NCI-H146 treated with DMSO at 0.1 percent for 48 hours (cell line): ENCODE results near the gene M1AP.

ENCODE experiments used
- DNase-seq: peaks from one replicate; lab custom pipeline; 2025; ENCODE audit not compliant: unreplicated experiment; lab: John Stamatoyannopoulos, UW

The M1AP gene

DNA sequence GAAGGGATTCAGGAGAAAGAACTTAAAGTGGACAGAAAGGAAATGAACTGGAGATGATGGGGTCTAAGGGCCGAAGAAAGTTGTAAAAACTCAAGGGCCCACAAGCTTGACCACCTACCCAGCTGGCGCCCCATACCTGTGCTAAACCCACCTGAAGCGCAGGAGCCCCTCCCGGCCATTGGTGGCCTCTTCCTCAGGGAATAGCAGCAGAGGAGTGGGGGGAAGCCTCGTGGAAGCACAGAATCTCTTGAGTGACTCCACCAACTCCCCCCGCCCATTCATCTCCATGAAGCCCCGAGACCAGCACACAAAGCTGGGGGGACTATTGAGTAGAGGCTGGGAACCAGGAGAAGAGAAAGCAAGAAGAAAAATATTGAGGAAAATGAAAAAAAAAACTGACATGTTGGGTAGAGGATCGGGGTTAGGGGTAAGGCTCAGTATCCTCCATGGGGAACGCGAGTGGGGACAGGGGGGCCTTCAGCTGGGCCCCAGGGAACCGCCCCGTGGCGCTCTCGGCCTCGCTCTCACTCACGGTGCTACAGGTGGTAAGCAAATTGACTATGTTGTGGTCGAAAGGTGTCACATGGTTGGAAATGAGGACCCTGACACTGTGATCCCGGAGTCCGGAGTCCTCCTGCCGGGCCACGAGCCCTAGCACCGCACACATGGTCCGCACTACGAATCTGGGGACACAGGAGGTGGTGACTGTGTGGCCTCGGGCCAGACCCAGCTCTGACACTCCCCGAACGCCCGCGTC is 119.4 kb downstream of the M1AP start:
- DNase-seq = no peak

DNA sequence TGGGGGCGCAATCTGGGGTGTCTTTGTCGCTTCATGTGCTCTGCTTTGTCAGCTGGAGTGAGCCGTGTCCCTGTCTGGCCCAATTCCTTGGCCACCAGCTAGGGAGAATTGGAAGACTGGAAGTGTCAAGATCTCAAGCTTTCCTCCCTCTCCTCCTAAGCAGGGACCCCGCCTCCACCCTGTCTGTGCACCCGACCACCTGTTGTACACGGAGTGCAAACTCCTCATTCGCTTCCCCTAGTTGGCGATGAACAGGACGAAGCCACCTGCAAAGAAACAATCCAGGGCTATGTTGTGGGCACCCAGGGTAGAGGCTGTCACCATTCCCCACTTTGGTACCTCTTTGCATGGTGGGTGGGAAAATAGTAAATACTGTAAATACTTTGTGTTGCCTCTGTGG is 120.4 kb downstream of the M1AP start:
- DNase-seq = no peak

DNA sequence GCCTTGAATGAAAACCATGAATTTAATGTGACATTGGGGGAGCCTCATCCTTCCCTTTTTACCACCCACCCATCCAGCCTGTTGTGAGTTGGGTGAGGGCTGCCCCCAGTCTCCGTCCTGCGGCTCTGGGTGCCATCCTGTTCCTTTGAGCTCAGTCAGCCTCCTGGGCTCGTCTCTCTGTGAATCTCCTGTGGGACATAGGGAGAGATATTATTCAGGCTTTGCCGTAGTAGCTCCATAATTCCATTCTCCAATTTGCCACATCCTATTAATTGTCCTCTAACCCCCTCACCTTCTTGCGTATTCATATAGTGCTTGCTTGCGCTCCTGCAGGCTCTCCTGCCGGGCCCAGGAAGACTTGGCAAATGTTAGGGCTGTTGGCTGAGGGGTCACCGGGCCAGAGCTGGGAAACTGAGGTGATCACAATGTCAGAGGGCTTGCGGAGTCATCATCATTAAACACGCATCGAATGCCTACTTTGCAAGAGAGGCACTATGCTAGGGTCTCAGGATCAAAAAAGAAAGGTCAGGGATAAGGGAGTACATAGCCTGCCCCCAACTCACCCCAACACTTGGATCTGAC is 121.4 kb downstream of the M1AP start:
- no peak for DNase-seq

DNA sequence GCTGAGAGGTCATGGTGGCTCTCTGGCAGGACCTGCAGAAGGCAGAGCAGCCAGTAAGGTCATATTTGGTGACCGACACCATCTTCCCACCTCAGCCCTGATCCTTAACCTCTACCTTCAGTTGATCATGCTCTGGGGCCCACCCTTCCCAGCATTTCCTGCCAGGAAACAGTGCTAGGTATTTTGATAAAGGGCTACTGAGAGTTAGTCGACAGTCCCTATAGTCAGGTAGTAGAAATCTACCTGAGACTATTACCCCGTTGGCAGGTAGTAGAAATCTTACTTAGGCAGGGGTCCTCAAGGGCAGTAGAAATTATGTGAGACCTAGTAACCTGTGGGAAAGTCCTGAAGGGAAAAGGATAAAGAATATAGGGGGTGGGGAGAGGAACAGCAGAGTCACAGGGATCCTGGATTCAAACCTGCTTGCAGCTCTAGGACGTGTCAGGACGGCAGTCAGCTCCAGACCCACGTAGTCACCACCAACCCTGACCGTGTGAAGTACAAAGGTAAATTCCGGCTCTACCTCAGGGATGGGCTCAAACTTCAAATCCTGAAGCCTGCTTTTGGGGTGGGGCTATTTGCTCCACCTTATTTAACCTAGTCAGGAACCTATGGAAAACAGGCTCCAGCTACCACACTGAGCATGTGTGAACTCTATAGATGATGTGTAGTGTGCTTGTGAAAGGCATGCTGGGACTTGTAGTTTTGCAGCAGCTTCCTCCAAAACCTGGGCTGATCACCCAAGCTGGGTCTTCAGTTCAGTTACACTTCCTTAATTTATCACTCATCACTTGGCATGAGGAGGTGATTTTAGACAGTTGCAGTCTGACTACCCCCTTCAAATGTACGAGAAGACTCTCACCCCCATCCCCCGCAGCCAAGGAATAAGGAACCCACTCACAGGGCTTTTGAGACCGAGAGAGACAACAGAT is 122.1 kb downstream of the M1AP start, which contains the start of gene DQX1:
TSS of gene DQX1 (minus strand) at position 515 of the 932 bp plus-strand sequence. CDS start at position 13, 502 bp downstream.
- no peak for DNase-seq

DNA sequence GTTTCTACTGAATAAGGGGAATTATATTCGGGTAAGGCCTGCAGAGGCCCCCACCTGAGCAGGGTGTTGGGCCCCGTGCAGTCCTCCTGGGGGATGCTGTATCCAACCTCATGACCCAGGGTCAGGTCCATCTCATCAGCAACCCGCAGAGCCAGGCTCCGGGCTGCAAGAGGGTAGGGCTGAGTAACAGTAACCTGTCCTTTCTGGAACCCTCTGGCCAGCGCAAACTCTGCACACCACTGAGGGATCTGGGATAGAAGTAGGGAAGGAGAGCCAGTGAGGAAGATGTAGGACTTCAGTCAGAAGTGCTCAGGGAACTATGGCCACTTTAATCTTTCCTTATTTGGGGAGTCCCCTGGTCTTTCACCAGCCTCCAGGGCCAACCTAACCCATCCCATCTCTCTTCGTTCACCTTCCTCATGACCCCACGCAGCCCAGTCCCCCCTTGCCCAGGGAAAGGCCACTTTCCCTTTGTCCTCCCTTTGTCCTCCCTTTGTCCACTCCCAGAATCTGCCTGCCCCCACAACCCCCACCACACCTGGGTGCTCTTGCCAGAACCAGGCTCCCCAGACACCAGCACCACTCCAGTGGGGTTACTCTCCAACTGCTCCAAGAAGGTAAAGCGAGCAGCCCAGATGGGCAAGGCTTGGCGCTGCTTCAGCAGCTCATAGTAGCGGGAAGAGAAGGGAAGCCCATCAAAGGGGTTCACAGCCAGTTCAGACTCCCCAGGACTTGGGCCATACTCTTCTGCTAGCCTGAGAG is 123.0 kb downstream of the M1AP start:
- DNase-seq = no peak

DNA sequence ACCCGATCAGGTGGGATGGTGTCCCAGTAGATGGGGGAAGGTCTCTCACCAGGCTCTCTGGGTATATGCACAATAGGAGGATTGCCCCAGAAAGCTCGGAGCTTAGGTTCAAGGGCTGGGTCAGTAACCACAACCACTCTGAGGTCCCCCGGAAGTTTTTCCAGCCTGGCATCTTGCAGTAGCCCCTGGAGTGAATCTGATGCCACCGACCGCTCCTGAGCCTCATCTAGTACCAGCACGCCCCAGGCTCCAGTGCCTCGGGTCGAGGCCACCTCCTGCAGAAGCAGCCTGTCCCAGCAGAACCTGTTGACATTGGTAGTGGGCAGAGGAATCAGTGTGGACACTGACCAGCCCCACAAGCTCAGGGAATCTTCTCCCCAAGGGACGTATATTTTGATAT is 124.1 kb downstream of the M1AP start:
- no peak for DNase-seq

DNA sequence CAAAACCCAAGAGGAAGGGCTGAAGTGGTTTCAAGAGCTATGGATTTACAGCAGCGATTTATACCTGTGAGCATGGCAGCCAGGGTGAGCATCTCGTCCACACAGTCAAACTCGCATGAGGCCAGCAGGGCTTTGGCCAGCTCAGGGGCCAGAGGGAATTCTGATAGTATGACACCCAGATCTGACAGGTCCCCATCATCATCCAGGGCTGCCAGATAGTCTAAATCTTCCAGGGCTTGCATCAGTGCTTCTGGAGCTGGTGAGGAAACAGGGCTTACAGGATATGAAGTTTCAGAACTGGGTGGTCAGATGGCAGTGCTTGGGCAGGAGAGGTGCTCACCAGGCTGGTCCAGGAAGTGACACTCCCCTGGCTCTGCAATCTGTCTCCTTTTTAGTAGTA is 125.6 kb downstream of the M1AP start:
- DNase-seq = no peak

DNA sequence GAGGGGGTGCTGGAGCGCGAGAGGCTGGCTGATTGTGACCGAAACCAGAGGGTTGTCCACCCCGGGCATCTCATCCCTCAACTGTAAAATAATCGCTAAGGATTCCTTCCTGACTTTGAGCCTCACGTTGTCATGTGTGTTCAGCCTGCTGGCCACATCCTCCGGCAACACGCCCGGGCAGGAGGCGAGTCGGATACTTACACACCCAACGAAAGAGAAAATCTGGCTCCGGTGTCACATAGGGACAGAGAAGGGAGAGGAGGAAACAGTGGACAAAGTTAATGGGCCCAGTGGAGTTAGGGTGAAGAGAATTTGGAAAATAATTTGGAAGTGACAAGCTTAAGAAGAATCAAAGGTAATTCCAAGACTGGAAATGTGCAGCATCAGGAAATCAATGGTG is 131.5 kb downstream of the M1AP start:
- no peak for DNase-seq

DNA sequence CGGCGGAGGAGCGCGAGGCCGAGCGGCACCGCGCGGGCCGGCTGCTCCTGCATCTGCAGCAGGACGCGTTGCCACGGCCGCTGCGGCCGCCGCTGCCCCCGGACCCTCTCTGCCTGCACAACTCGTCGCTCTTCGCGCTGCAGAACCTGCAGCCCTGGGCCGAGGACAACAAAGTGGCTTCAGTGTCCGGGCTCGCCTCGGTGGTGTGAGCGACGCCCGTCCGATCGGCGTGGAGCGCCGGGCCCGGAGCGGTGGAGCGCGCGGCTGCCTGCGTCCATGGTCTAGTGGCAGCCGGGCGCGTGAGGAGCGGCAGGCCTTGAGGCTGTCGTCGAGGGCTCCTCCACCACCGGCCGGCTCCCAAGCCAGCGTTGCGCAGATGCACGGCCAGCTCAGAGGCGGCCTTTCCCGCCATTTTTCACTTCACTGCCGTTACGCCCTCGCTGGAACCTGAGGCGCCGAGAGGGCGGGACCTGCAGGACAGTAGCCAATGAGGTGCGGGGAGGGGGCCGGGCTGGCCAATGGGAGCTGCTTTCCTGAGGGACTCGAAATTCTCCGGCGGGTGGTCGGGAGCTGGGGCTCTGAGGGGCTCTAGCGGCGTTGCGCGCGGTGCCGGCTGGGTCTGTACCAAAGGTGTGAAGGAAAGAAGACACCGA is 132.0 kb downstream of the M1AP start:
- DNase-seq = no peak

DNA sequence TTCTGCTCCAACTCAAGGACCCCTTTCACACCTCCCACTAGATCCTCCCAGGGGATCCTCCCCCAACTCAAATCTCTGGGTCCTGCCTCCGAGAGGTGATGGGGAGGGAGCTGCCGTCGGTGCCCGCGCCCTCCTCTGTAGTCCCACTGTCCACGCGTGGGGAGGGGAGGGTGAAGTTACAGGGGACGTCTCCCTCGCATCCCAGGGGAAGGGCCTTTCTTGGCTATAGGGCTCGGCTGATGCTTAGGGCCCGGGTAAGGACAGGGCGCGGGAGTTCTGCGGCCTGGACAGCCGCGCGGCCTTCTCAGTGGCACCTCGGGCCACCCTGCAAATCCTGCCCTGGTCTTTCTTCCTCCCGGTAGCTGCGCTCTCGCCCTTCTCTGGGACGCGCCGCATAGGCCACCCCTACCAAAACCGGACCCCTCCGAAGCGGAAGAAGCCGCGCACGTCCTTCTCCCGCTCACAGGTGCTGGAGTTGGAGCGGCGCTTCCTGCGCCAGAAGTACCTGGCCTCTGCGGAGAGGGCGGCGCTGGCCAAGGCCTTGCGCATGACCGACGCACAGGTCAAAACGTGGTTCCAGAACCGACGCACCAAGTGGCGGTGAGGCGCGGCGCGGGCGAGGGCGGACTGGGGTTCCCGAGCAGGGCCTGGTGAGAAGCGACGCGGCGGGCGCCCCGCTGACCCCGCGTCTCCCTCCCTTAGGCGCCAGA is 132.7 kb downstream of the M1AP start:
- DNase-seq = no peak

DNA sequence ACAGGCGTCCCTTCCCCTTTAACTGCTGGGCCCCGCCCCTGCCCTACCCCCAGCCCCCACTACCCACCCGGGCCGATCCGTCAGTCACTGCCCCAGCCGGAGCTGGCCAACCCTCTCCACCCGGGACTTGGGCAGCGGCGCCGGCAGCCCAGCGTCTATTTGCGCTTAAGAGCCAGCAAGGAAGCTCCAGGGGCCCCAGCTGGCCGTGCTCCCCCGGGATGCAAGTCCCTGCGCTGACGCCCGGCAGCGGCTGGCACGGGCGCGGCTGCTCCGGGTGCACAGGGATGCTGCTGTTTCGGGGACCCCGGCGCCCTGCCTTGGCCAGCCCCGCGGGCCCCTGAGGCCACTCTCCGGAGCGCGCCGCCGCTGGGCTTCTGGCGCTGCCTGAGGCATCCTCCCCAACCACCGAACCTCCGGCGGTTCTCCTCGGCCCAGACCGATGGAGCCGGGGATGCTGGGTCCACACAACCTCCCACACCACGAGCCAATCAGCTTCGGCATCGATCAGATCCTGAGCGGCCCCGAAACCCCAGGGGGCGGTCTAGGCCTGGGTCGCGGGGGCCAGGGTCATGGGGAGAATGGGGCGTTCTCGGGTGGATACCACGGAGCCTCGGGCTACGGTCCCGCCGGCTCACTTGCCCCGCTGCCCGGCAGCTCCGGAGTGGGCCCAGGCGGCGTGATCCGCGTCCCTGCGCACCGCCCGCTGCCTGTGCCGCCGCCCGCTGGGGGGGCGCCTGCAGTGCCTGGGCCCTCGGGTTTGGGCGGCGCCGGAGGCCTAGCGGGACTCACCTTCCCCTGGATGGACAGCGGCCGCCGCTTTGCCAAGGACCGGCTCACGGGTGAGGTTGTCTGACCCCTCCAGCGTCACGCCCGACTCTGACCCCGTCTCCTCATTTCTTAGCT is 133.5 kb downstream of the M1AP start, which contains the start of gene TLX2:
TSS of gene TLX2 (plus strand) at position 83 of the 903 bp plus-strand sequence. CDS start at position 440, 357 bp downstream.
- no peak for DNase-seq

DNA sequence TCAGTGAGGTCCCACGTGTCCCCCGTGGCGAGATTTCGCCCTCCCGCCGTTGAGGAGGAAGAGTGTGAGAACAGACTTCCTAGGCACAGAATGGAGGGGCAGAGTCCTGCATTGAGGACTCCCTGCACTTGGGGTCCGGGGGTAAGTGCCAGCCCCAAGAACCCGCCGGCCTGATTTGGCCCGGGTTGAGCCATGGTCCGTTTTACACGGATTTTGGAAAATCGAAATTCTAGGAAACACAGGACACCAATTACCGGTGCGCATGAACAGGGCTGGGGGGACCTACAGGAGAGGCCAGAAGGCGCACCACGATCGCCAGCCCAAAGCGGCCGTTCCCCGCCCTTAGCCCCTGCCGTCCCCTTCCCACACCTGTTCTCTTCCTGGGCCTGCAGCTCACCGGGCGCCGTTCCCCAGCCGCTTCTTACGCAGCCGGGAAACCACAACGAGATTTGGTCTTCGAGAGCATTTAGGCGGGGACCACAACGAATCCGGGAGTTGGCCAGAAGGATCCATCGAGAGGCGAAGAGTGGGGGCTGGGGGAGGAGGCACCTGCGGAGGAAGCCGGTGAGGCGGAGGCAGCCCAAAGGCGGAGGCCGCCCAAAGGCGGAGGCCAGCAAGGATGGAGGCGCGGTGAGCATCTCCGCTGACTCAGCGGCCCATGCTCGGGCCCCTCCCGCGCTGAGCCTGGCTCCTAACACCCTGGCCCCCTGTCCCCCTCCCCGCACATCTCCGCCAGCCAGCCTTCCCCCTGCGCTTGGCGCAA is 134.3 kb downstream of the M1AP start:
- DNase-seq = peak; percentile 29

DNA sequence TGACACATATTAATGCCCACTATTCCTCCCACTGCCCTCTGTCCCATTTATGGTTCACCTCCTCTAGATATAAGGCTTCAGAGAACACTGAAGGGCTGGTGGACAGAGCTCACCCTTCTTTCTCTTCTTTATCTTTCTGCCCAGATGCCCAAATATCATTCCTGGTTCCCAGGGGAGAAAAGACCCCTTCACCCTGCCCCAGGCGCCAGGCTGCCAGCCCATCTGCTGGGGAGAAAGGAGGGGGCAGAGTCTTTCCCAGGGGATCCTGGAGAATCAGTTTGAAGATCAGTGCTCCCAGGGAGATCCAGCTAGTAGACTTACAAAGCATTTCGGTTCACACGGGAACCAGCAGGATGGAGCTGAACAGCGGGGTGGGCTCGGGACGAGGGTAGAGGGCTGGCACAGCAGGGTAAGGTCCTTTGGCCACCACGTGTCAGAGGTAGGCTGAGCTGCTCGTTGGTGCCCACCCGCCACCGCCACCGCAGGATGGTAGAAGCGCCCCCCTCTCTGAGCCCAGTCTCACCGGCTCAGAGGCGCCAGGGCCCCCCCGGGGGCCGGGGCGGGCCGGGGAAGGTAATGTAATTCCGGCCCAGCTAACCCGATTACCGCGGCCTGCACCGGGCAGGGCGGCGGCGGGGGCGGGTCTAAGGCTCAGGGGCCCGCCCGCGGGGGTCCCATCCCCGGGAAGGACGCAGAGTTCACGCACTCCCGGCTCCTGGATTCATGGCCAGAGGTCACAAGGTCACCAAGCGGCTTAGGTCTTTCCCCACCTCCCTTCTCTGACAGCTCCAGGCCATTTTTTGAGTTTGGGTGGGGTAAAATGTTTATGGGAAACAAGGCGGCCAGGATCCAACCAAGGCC is 135.2 kb downstream of the M1AP start:
- DNase-seq = peak; percentile 12

DNA sequence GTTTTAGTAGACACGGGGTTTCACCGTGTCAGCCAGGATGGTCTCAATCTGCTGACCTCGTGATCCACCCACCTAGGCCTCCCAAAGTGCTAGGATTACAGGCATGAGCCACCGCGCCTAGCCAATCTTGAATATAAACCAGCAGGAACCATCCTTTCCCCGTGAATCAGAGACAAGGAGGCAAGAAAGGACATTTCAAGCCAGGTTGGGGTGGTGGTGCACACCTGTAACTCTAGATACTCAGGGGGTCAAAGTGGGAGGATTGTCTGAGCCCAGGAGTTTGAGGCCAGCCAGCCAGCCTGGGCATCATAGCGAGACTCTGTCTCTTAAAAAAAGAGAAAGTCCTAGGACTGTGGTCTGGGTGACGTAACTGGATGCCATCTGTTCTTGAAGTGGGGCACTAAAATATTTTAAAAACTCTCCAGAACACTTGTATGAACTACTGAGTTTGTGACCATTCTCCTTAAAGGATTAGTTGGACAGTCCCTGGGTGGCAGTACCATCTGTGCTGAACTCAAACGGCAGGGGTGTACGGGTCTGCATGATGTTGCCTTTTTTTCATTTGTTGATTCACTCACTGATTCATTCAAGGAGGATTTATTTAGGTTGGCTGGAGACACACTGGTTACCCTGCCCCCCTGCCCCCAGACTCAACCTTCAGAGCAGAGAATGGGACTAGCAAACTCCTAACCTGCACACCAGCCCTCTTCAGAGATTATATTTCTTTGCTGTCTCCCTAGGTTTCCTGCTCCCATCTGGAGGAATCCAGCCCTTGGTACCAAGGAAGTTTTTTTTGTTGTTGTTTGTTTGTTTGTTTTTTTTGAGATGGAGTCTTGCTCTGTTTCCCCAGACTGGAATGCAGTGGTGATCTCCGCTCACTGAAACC is 136.8 kb downstream of the M1AP start:
- no peak for DNase-seq

DNA sequence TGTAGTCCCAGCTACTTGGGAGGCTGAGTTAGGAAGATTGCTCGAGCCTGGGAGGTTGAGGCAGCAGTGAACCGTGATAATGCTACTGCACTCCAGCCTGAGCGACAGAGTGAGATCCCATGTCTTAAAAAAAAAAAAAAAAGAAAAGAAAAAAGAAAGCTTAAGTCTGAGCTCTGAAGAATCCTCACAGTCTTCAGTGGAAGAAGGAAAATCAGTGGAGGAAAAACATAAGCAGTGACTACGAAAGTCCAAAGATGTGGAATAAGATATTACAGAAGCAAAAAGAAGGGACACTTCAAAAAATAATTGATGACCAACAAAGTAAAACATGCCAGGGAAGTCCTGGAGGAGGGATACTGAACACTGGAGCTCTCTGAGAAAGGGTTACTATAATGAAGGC is 137.9 kb downstream of the M1AP start:
- DNase-seq = no peak

DNA sequence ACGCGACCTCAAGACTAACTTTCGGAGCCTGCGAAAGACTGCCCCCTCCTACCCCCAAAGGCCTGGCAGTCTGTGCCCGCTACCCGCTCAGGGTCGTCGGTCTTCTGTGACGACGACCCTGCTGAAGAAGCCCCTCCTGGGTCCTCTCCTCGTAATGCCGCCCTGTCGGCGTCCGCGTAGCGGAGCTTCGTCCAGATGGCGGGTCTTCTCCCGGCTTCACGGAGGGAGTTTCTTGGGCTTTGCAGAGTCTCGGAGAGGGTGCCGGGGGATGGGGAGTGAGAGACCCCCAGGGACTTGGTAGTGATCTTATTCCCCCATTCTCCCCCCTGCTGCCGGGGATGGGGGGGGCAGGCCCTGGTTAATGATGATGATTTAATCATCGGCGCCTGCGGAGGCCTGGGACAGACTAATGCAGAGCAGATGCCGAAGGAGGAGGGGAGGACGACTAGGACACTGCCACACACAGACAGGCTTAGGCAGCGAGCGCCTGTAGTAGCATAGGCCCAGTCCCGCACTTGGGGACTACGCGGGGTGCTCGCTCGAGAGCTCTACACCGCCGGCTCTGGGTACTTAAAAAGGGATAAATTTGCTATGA is 140.1 kb downstream of the M1AP start:
- peak; percentile 61 for DNase-seq
